Activated B cell treated with CpG ODN at 0.5 μM for 24 hours (primary cell): ENCODE measurements around the gene GALNT3. TPM values are rescaled to one million over a fixed set of nuclear protein-coding genes. Genes with fewer than 3 reads are reported as not detected.

Experiments used
- ATAC-seq: fragments of 200-7000 bp; cut with Tn5 transposase; one replicate; pipeline ENCODE4 v1.10.0; 2021; ENCODE audit warnings: low read depth, mild to moderate bottlenecking, moderate library complexity
- CTCF ChIA-PET: fragments of 350-600 bp; sonication (Branson Sonifier 250); formaldehyde crosslinking; loops from one replicate; lab custom pipeline; 2021; ENCODE audit warnings: antibody characterized with exemption; lab: Charles Lee
- POLR2A ChIA-PET: fragments of 350-600 bp; sonication (Branson Sonifier 250); formaldehyde crosslinking; loops from one replicate; lab custom pipeline; 2021; ENCODE audit warnings: antibody characterized with exemption; lab: Charles Lee
- DNase-seq: peaks from one replicate; pipeline ENCODE4 v3.0.0; 2022
- H3K27ac Mint-ChIP-seq: one replicate; pipeline ENCODE4 v1.8.0; 2020; ENCODE audit warnings: mixed read lengths
- H3K27me3 Mint-ChIP-seq: one replicate; pipeline ENCODE4 v1.8.0; 2021; ENCODE audit warnings: mixed read lengths
- H3K36me3 Mint-ChIP-seq: one replicate; pipeline ENCODE4 v1.8.0; 2021; ENCODE audit warnings: low read depth, mixed read lengths
- H3K4me1 Mint-ChIP-seq: one replicate; pipeline ENCODE4 v1.8.0; 2021; ENCODE audit warnings: mixed read lengths
- H3K4me3 Mint-ChIP-seq: one replicate; pipeline ENCODE4 v1.8.0; 2020; ENCODE audit warnings: mild to moderate bottlenecking, mixed read lengths
- H3K9me3 Mint-ChIP-seq: one replicate; pipeline ENCODE4 v1.8.0; 2020; ENCODE audit warnings: mixed read lengths
- intact Hi-C: fragments of 100-400 bp; cut with micrococcal nuclease; formaldehyde crosslinking; loops from one replicate; pipeline ENCODE4 v1.15.1; 2024
- total RNA-seq: library from RNA; stranded (reverse); gene quantifications from 2 replicates; pipeline ENCODE4 v1.2.3, GENCODE V29; 2022
- TF ChIP-seq, protein P1 (sequence below): fragments of 200-600 bp; IDR thresholded peaks from one replicate; pipeline ENCODE4 v1.8.0; 2022; ENCODE audit warnings: antibody characterized with exemption, mild to moderate bottlenecking

GALNT3 gene
- total RNA-seq, 1 donor from 2014 or later = 14.4 TPM

DNA sequence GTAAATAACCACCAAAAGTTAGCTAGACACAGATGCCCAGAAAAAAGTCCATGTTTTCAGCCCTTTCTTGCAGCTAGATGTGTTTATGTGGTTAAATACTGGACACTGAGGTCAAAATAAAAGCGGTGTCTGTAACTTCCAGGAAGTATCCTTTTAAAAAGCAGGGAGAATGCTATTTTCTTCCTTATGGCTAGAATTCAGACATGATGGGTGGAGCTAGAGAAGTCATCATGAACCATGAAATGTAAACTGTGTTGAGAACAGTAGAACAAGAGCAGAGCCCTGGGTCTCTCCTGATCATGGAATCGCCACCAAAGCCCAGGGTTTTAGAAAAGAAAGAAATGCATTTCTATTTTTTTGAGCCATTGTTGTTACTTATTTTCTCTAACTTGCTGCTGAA is 41.3 kb upstream of the GALNT3 start:
- Mint-ChIP-seq H3K9me3 (no peaks in the 10 kb centered on the region), H3K4me1 (no peaks in the 10 kb centered on the region), H3K4me3 (no peak overlapping the region), H3K27ac (no peak overlapping the region), H3K36me3 (peaks cover 1% of the 10 kb centered on the region), H3K27me3 (no peaks in the 10 kb centered on the region)
- intact Hi-C loops = no loop called here
- CTCF ChIA-PET = no interaction called here
- TF ChIP-seq, protein P1, sequence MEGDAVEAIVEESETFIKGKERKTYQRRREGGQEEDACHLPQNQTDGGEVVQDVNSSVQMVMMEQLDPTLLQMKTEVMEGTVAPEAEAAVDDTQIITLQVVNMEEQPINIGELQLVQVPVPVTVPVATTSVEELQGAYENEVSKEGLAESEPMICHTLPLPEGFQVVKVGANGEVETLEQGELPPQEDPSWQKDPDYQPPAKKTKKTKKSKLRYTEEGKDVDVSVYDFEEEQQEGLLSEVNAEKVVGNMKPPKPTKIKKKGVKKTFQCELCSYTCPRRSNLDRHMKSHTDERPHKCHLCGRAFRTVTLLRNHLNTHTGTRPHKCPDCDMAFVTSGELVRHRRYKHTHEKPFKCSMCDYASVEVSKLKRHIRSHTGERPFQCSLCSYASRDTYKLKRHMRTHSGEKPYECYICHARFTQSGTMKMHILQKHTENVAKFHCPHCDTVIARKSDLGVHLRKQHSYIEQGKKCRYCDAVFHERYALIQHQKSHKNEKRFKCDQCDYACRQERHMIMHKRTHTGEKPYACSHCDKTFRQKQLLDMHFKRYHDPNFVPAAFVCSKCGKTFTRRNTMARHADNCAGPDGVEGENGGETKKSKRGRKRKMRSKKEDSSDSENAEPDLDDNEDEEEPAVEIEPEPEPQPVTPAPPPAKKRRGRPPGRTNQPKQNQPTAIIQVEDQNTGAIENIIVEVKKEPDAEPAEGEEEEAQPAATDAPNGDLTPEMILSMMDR = no peak
- no peak for DNase-seq
- ATAC-seq = no peak
- POLR2A ChIA-PET = no interaction called here

DNA sequence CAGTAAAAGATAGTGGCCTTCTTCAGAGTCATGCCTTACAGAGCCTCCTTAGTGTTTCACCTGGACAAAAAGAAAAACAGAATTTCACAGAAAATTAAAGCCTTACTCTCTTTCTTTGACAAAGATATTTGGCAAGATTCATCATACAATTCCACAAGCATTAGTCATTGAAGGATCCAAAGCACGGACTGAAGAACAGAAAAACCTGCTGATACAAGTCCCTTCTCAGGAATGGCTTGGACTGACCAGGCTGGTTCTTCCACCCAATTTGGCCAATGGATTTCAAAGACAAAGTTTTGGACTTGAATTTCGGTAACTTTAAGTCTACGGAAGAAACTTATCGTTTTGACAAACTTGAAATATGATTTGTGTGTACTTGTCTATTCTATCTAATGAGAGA is 39.1 kb upstream of the GALNT3 start:
- Mint-ChIP-seq H3K27ac (no peak overlapping the region), H3K4me3 (no peak overlapping the region), H3K4me1 (no peaks in the 10 kb centered on the region), H3K27me3 (no peaks in the 10 kb centered on the region), H3K9me3 (no peaks in the 10 kb centered on the region), H3K36me3 (no peaks in the 10 kb centered on the region)
- ATAC-seq (no peak), DNase-seq (no peak)
- ChIA-PET POLR2A (no interaction called here), CTCF (no interaction called here)
- TF ChIP-seq, protein P1 = no peak
- intact Hi-C loops = no loop called here

DNA sequence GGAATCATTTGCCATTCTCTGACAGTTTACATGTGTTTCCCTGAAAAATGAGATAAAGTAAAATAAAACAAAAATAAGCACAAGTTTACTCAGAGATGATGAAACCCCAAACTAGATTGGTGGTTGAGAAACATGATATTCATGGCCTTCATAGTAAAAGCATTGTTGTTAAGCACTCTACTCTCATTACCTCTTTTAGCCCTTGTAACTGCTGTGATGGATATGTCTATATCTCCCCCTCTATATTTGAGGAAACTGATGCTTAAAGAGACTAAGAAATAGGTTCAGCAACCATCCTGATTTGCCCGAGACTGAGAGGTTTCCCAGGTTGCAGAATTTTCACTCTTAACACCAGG is 33.9 kb upstream of the GALNT3 start:
- DNase-seq (no peak), ATAC-seq (no peak)
- Mint-ChIP-seq H3K27ac (no peak overlapping the region), H3K9me3 (no peaks in the 10 kb centered on the region), H3K4me3 (no peak overlapping the region), H3K27me3 (no peaks in the 10 kb centered on the region), H3K36me3 (no peaks in the 10 kb centered on the region), H3K4me1 (no peaks in the 10 kb centered on the region)
- ChIA-PET POLR2A (no interaction called here), CTCF (no interaction called here)
- TF ChIP-seq, protein P1 = no peak
- intact Hi-C loops = no loop called here

DNA sequence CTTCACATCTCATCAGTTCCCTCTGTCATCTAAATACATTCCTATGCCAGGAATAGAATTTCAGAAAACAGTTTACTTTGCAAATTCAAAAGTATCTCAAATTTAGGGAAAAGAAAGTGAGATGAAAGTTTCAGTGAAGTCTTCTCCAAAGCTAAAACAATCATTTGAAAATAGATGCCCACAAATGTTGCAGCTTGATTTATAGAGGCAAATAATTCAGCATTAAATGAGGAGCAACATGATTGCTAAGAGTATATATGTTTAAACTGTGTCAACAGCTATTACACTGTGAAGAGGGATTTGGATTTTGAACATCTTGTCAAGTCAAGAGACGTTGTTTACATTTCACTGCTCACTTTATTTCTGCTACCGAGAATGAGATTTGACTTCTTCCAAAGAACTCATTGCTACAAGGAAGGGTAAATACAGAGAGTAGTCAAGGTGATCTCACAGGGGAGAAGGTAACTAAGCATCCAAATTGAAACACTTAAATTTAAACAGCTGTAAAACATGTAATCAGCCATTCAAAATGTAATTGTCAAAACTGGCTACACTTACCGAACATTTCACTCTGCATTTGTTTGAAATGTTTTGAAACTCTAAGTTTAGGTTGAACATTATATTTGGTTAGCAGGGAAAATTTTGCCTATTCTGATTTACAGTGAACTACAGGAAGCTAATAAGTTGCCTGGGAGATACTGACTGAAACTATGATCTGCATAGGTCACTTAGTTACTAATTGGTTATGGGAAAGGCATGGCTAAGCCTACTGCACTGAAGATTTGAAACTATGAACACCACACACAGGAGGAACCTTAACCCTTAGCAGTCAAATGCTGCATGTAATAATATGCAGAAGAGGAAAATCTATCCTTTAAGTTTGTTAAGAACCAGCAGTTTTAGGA is 33.2 kb upstream of the GALNT3 start:
- no peak overlapping the region for H3K27ac Mint-ChIP-seq
- intact Hi-C loops = no loop called here
- CTCF ChIA-PET = no interaction called here
- no peaks in the 10 kb centered on the region for H3K9me3 Mint-ChIP-seq
- POLR2A ChIA-PET = no interaction called here
- no peak for ATAC-seq
- no peak for DNase-seq
- H3K27me3 Mint-ChIP-seq = no peaks in the 10 kb centered on the region
- no peaks in the 10 kb centered on the region for H3K4me1 Mint-ChIP-seq
- H3K36me3 Mint-ChIP-seq = no peaks in the 10 kb centered on the region
- H3K4me3 Mint-ChIP-seq = no peak overlapping the region
- TF ChIP-seq, protein P1 = no peak

DNA sequence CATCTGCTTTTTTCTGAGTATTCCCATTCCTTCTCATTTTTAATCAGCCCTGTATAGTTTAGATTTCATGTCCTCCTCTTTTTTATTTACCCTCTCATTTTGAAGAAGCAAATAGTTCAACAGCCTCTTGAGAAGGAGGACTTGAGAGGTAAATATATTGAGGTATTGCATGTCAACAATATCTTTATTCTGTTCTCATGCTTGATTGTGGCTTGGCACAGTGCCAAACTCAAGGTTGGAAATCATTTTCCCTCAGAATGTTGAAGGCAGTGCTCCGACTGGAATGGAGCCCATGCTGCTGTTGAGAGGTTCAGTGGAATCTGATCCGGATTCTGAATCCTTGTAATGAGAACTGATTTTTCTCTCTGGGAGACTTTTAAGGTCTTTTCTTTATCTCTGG is 31.0 kb upstream of the GALNT3 start:
- no peaks in the 10 kb centered on the region for H3K36me3 Mint-ChIP-seq
- H3K27ac Mint-ChIP-seq = no peak overlapping the region
- ATAC-seq (no peak), DNase-seq (no peak)
- CTCF ChIA-PET = no interaction called here
- TF ChIP-seq, protein P1 = no peak
- no peaks in the 10 kb centered on the region for H3K9me3 Mint-ChIP-seq
- POLR2A ChIA-PET = no interaction called here
- intact Hi-C loops = no loop called here
- H3K4me1 Mint-ChIP-seq = no peaks in the 10 kb centered on the region
- H3K4me3 Mint-ChIP-seq = no peak overlapping the region
- H3K27me3 Mint-ChIP-seq = no peaks in the 10 kb centered on the region
